Neuronal stem cell (in vitro differentiated cells): ENCODE data around the gene KCNA2.

Source experiments
- DNase-seq: peaks from one replicate; pipeline ENCODE4 v3.0.0-alpha.2; 2013; ENCODE audit warnings: low spot score
- H2AFZ ChIP-seq: one replicate; pipeline ENCODE4 v1.6.1; 2013; ENCODE audit warnings: mild to moderate bottlenecking, low read length, inconsistent platforms
- H2AK5ac ChIP-seq: 2 replicates; pipeline ENCODE4 v1.6.1; 2013; ENCODE audit warnings: low read depth, mild to moderate bottlenecking, inconsistent platforms, low read length, moderate library complexity, mixed read lengths
- H2BK120ac ChIP-seq: 2 replicates; pipeline ENCODE4 v1.6.1; 2013; ENCODE audit warnings: low read depth, mild to moderate bottlenecking, inconsistent platforms, low read length, moderate library complexity, mixed read lengths
- H2BK12ac ChIP-seq: one replicate; pipeline ENCODE4 v1.6.1; 2013; ENCODE audit warnings: low read length, inconsistent platforms
- H2BK15ac ChIP-seq: 2 replicates; pipeline ENCODE4 v1.6.1; 2013; ENCODE audit warnings: mild to moderate bottlenecking, low read length, inconsistent platforms, mixed read lengths
- H2BK5ac ChIP-seq: one replicate; pipeline ENCODE4 v1.6.1; 2013; ENCODE audit warnings: inconsistent platforms, mild to moderate bottlenecking, low read length, moderate library complexity
- H3K14ac ChIP-seq: one replicate; pipeline ENCODE4 v1.6.1; 2013; ENCODE audit warnings: low read length, inconsistent platforms
- H3K18ac ChIP-seq: 2 replicates; pipeline ENCODE4 v1.6.1; 2013; ENCODE audit warnings: low read length, inconsistent platforms
- H3K23ac ChIP-seq: 2 replicates; pipeline ENCODE4 v1.6.1; 2013; ENCODE audit warnings: low read depth, mild to moderate bottlenecking, mixed read lengths, low read length, inconsistent platforms; ENCODE audit not compliant: poor library complexity
- H3K27ac ChIP-seq: replicated peaks from 3 replicates; pipeline ENCODE4 v1.5.1; 2013; ENCODE audit warnings: low read length, inconsistent platforms
- H3K27me3 ChIP-seq, 3 experiments: 2 replicates each; pipeline ENCODE4 v1.6.1; 2013; ENCODE audit warnings: low read length in 3 of 3, mild to moderate bottlenecking in 2 of 3, inconsistent platforms in 1 of 3, low read depth in 1 of 3, mixed read lengths in 1 of 3, moderate library complexity in 1 of 3; ENCODE audit not compliant: control insufficient read depth in 3 of 3, insufficient read depth in 3 of 3
- H3K36me3 ChIP-seq, 2 donors: replicated peaks in 1 of 2; 2 replicates each; pipeline ENCODE4 v1.6.1; 2013; ENCODE audit warnings: low read length in 2 of 2; ENCODE audit not compliant: control insufficient read depth in 2 of 2, insufficient read depth in 2 of 2
- H3K4ac ChIP-seq: 2 replicates; pipeline ENCODE4 v1.6.1; 2013; ENCODE audit warnings: inconsistent platforms, mild to moderate bottlenecking, low read length, moderate library complexity
- H3K4me1 ChIP-seq, 2 donors: 1 replicate in 1 of 2; 2 replicates in 1 of 2; pipeline ENCODE4 v1.6.1; 2013; ENCODE audit warnings: low read length in 2 of 2, low read depth in 1 of 2; ENCODE audit not compliant: control insufficient read depth in 2 of 2, insufficient read depth in 1 of 2
- H3K4me2 ChIP-seq: one replicate; pipeline ENCODE4 v1.6.1; 2013; ENCODE audit warnings: mild to moderate bottlenecking, low read length, inconsistent platforms; ENCODE audit not compliant: insufficient read depth, poor library complexity, severe bottlenecking
- H3K4me3 ChIP-seq, 2 donors: 2 replicates each; pipeline ENCODE4 v1.5.1; 2013; ENCODE audit warnings: low read length in 2 of 2, mild to moderate bottlenecking in 2 of 2, inconsistent platforms in 1 of 2, moderate library complexity in 1 of 2
- H3K79me1 ChIP-seq: one replicate; pipeline ENCODE4 v1.6.1; 2013; ENCODE audit warnings: low read depth, mild to moderate bottlenecking, inconsistent platforms, low read length, moderate library complexity
- H3K9ac ChIP-seq: one replicate; pipeline ENCODE4 v1.6.1; 2013; ENCODE audit warnings: mild to moderate bottlenecking, low read depth, low read length, inconsistent platforms; ENCODE audit not compliant: poor library complexity
- H3K9me3 ChIP-seq, 2 donors: replicated peaks in 1 of 2; 2 replicates each; pipeline versions ENCODE3 to v1.6.1; 2013; ENCODE audit warnings: low read length in 2 of 2, mild to moderate bottlenecking in 2 of 2, inconsistent platforms in 1 of 2, low read depth in 1 of 2, mixed read lengths in 1 of 2, moderate library complexity in 1 of 2; ENCODE audit not compliant: control insufficient read depth in 2 of 2, insufficient read depth in 1 of 2
- H4K8ac ChIP-seq: one replicate; pipeline ENCODE4 v1.6.1; 2013; ENCODE audit warnings: low read depth, mild to moderate bottlenecking, inconsistent platforms, low read length, moderate library complexity
- H4K91ac ChIP-seq: one replicate; pipeline ENCODE4 v1.6.1; 2013; ENCODE audit warnings: low read length, low read depth, mild to moderate bottlenecking, inconsistent platforms; ENCODE audit not compliant: poor library complexity
- WGBS, 2 donors: extraction: QIAGEN DNeasy Blood & Tissue Kit; methylation state at CpG; one replicate each; pipeline ENCODE4 v1.1.7; 2013; ENCODE audit warnings: missing lambda C conversion rate in 2 of 2, mixed read lengths in 1 of 2; ENCODE audit not compliant: insufficient read length in 2 of 2, insufficient replicate concordance in 1 of 2; ENCODE audit errors: extremely low coverage in 2 of 2; 5-methylcytosine and 5-hydroxymethylcytosine counted together

The KCNA2 gene

GRCh38 chr1:110601332-110601731, 4.8 kb downstream of the KCNA2 start:
- no peak overlapping the region for H3K4ac ChIP-seq
- H3K18ac ChIP-seq: no peak overlapping the region
- no peak for DNase-seq
- H2BK5ac ChIP-seq: no peak overlapping the region
- no CpG with 5 or more reads among the region's 5 CpGs for WGBS, 2 donors
- no peak overlapping the region for H2BK120ac ChIP-seq
- no peaks in the 10 kb centered on the region for H3K9me3 ChIP-seq
- H2BK12ac ChIP-seq: no peak overlapping the region
- H2AFZ ChIP-seq: no peak overlapping the region
- H2BK15ac ChIP-seq: no peak overlapping the region
- H3K36me3 ChIP-seq: no peaks in the 10 kb centered on the region
- H3K79me1 ChIP-seq: no peaks in the 10 kb centered on the region
- no peak overlapping the region for H4K91ac ChIP-seq
- peaks cover 0 to 39% (median 14%) of the 10 kb centered on the region in 3 experiments for H3K27me3 ChIP-seq
- no peak overlapping the region for H3K23ac ChIP-seq
- no peak overlapping the region for H4K8ac ChIP-seq
- H3K9ac ChIP-seq: no peak overlapping the region
- no peak overlapping the region for H3K27ac ChIP-seq
- no peak overlapping the region for H3K4me2 ChIP-seq
- H3K4me3 ChIP-seq: no peak overlapping the region
- no peak overlapping the region for H2AK5ac ChIP-seq
- peaks cover 6 to 7% of the 10 kb centered on the region in 2 donors for H3K4me1 ChIP-seq
- H3K14ac ChIP-seq: no peak overlapping the region

- H3K9ac ChIP-seq: no peak overlapping the region
- H4K8ac ChIP-seq: no peak overlapping the region
- H2BK15ac ChIP-seq: no peak overlapping the region
- H3K23ac ChIP-seq: no peak overlapping the region
- WGBS, 2 donors: no CpG with 5 or more reads among the region's 3 CpGs
- H3K27ac ChIP-seq: no peak overlapping the region
- H3K4me1 ChIP-seq: peaks cover 3% of the 10 kb centered on the region in 2 donors
- no peak overlapping the region for H2AFZ ChIP-seq
- H2BK12ac ChIP-seq: no peak overlapping the region
- no peak overlapping the region for H4K91ac ChIP-seq
- no peak overlapping the region for H2BK5ac ChIP-seq
- H2AK5ac ChIP-seq: no peak overlapping the region
- no peak overlapping the region for H2BK120ac ChIP-seq
- H3K4ac ChIP-seq: no peak overlapping the region
- no peak overlapping the region for H3K14ac ChIP-seq
- H3K27me3 ChIP-seq: peaks cover 0 to 33% (median 8%) of the 10 kb centered on the region in 3 experiments
- H3K4me2 ChIP-seq: no peak overlapping the region
- H3K9me3 ChIP-seq: no peaks in the 10 kb centered on the region
- H3K18ac ChIP-seq: no peak overlapping the region
- no peaks in the 10 kb centered on the region for H3K79me1 ChIP-seq
- H3K36me3 ChIP-seq: no peaks in the 10 kb centered on the region
- H3K4me3 ChIP-seq: no peak overlapping the region
- DNase-seq: no peak
Observed at GRCh38 chr1:110600716-110601115, 5.4 kb downstream of the KCNA2 start.

DNA sequence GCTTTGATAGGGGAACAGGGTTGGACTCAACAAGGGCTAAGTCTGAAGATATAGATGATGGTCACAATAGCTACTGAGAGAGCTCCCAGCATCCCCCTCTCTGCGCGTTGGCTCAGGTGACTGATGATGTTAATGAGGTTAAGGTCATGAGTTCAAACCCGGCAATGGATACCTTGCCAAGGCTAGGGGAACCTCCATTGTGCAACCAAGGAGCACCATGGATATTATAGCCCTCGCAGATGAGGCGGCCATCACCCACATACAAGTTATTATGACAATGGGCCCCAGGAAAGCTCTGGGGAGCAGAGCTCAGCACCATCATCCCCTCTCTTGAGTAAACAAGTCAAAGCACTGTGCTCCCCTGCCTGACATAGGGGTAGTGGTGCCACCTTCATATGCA, 8.2 kb downstream of the KCNA2 start:
- Histone ChIP-seq H3K4me1 (no peaks in the 10 kb centered on the region), H2BK12ac (no peak overlapping the region), H3K79me1 (no peaks in the 10 kb centered on the region), H3K23ac (no peak overlapping the region), H3K27ac (no peak overlapping the region), H2AFZ (no peak overlapping the region), H3K4ac (no peak overlapping the region), H4K8ac (no peak overlapping the region), H3K27me3 (peaks cover 0 to 14% (median 0%) of the 10 kb centered on the region in 3 experiments), H2AK5ac (no peak overlapping the region), H3K18ac (no peak overlapping the region), H3K9ac (no peak overlapping the region), H2BK120ac (no peak overlapping the region), H3K4me2 (no peak overlapping the region), H3K14ac (no peak overlapping the region), H2BK5ac (no peak overlapping the region), H2BK15ac (no peak overlapping the region), H3K9me3 (no peaks in the 10 kb centered on the region), H3K4me3 (no peak overlapping the region), H4K91ac (no peak overlapping the region), H3K36me3 (no peaks in the 10 kb centered on the region)
- no peak for DNase-seq
- no CpG with 5 or more reads among the region's 5 CpGs for WGBS, 2 donors

- H2AK5ac ChIP-seq: no peak overlapping the region
- peaks cover 0 to 14% (median 0%) of the 10 kb centered on the region in 3 experiments for H3K27me3 ChIP-seq
- no peak overlapping the region for H3K9ac ChIP-seq
- no peaks in the 10 kb centered on the region for H3K79me1 ChIP-seq
- H3K4me3 ChIP-seq: no peak overlapping the region
- H4K91ac ChIP-seq: no peak overlapping the region
- no peak overlapping the region for H2BK120ac ChIP-seq
- no peak overlapping the region for H4K8ac ChIP-seq
- H3K4ac ChIP-seq: no peak overlapping the region
- H3K18ac ChIP-seq: no peak overlapping the region
- H3K36me3 ChIP-seq: no peaks in the 10 kb centered on the region
- H2AFZ ChIP-seq: no peak overlapping the region
- no peak overlapping the region for H2BK5ac ChIP-seq
- no peak overlapping the region for H2BK15ac ChIP-seq
- H3K4me2 ChIP-seq: no peak overlapping the region
- no CpG with 5 or more reads among the region's 2 CpGs for WGBS, 2 donors
- H3K9me3 ChIP-seq: no peaks in the 10 kb centered on the region
- H2BK12ac ChIP-seq: no peak overlapping the region
- no peak for DNase-seq
- no peak overlapping the region for H3K27ac ChIP-seq
- no peak overlapping the region for H3K14ac ChIP-seq
- no peak overlapping the region for H3K23ac ChIP-seq
- no peaks in the 10 kb centered on the region for H3K4me1 ChIP-seq
Observed at GRCh38 chr1:110596312-110596711, 9.8 kb downstream of the KCNA2 start.
